Measurements from ENCODE around the gene DENND1A.

DENND1A gene

GRCh38 chr9:123591283-123591682 lies 338.6 kb downstream of the DENND1A start:
- H3K4ac ChIP-seq (ENCODE audit: low read length), result no peak overlapping the region
- no peak for DNase-seq (ENCODE audit: low spot score)
- no peak overlapping the region for H4K91ac ChIP-seq (ENCODE audit: low read depth, low read length, poor library complexity)
- peaks cover 4 to 5% of the 10 kb centered on the region in 2 donors for H3K4me1 ChIP-seq (ENCODE audit: control insufficient read depth in 2 of 2, insufficient read depth in 1 of 2, low read depth in 1 of 2, low read length in 2 of 2)
- no peak overlapping the region for H2BK12ac ChIP-seq (ENCODE audit: low read length)
- H2BK120ac ChIP-seq (ENCODE audit: low read depth, low read length), result no peak overlapping the region
- H2BK15ac ChIP-seq (ENCODE audit: low read length), result no peak overlapping the region
- no peaks in the 10 kb centered on the region for H3K79me1 ChIP-seq (ENCODE audit: low read depth, low read length)
- no peak overlapping the region for H2AK5ac ChIP-seq (ENCODE audit: low read depth, low read length)
- no peak overlapping the region for H3K9ac ChIP-seq (ENCODE audit: low read depth, low read length, poor library complexity)
- no peak overlapping the region for H3K18ac ChIP-seq (ENCODE audit: low read length)
- peaks cover 5% of the 10 kb centered on the region in 2 donors for H3K9me3 ChIP-seq (replicated peaks in 1 of 2; ENCODE audit: control insufficient read depth in 2 of 2, insufficient read depth in 1 of 2, low read depth in 1 of 2, low read length in 2 of 2)
- no peak overlapping the region for H3K4me2 ChIP-seq (ENCODE audit: insufficient read depth, low read length, poor library complexity, severe bottlenecking)
- H3K36me3 ChIP-seq (replicated peaks in 1 of 2; ENCODE audit: control insufficient read depth in 2 of 2, insufficient read depth in 2 of 2, low read length in 2 of 2), result no peaks in the 10 kb centered on the region
- H3K4me3 ChIP-seq (ENCODE audit: low read length in 2 of 2), result no peak overlapping the region
- no peak overlapping the region for H3K23ac ChIP-seq (ENCODE audit: low read depth, low read length, poor library complexity)
- no peak overlapping the region for H3K27ac ChIP-seq (replicated peaks; ENCODE audit: low read length)
- WGBS, 2 donors (ENCODE audit: extremely low coverage in 2 of 2, insufficient read length in 2 of 2, insufficient replicate concordance in 1 of 2), result no CpG with 5 or more reads among the region's 4 CpGs
- H4K8ac ChIP-seq (ENCODE audit: low read depth, low read length), result no peak overlapping the region
- no peak overlapping the region for H2AFZ ChIP-seq (ENCODE audit: low read length)
- peak overlapping the region; percentile 76 for H3K14ac ChIP-seq (ENCODE audit: low read length)
- no peaks in the 10 kb centered on the region for H3K27me3 ChIP-seq (ENCODE audit: control insufficient read depth in 3 of 3, insufficient read depth in 3 of 3, low read depth in 1 of 3, low read length in 3 of 3)
- H2BK5ac ChIP-seq (ENCODE audit: low read length), result no peak overlapping the region

- no peak overlapping the region for H3K23ac ChIP-seq (ENCODE audit: low read depth, low read length, poor library complexity)
- no peak overlapping the region for H2BK15ac ChIP-seq (ENCODE audit: low read length)
- no peak overlapping the region for H3K9ac ChIP-seq (ENCODE audit: low read depth, low read length, poor library complexity)
- no peak overlapping the region for H2BK120ac ChIP-seq (ENCODE audit: low read depth, low read length)
- H3K4me1 ChIP-seq (ENCODE audit: control insufficient read depth in 2 of 2, insufficient read depth in 1 of 2, low read depth in 1 of 2, low read length in 2 of 2), result peaks cover 4% of the 10 kb centered on the region in 2 donors
- no peak overlapping the region for H2BK5ac ChIP-seq (ENCODE audit: low read length)
- H3K79me1 ChIP-seq (ENCODE audit: low read depth, low read length), result no peaks in the 10 kb centered on the region
- no CpG with 5 or more reads among the region's 3 CpGs for WGBS, 2 donors (ENCODE audit: extremely low coverage in 2 of 2, insufficient read length in 2 of 2, insufficient replicate concordance in 1 of 2)
- H3K27me3 ChIP-seq (ENCODE audit: control insufficient read depth in 3 of 3, insufficient read depth in 3 of 3, low read depth in 1 of 3, low read length in 3 of 3), result no peaks in the 10 kb centered on the region
- no peak overlapping the region for H3K14ac ChIP-seq (ENCODE audit: low read length)
- peaks cover 5% of the 10 kb centered on the region in 2 donors for H3K9me3 ChIP-seq (replicated peaks in 1 of 2; ENCODE audit: control insufficient read depth in 2 of 2, insufficient read depth in 1 of 2, low read depth in 1 of 2, low read length in 2 of 2)
- H3K27ac ChIP-seq (replicated peaks; ENCODE audit: low read length), result no peak overlapping the region
- no peak overlapping the region for H3K4ac ChIP-seq (ENCODE audit: low read length)
- no peaks in the 10 kb centered on the region for H3K36me3 ChIP-seq (replicated peaks in 1 of 2; ENCODE audit: control insufficient read depth in 2 of 2, insufficient read depth in 2 of 2, low read length in 2 of 2)
- no peak for DNase-seq (ENCODE audit: low spot score)
- H4K8ac ChIP-seq (ENCODE audit: low read depth, low read length), result no peak overlapping the region
- no peak overlapping the region for H2BK12ac ChIP-seq (ENCODE audit: low read length)
- no peak overlapping the region for H2AFZ ChIP-seq (ENCODE audit: low read length)
- no peak overlapping the region for H3K4me3 ChIP-seq (ENCODE audit: low read length in 2 of 2)
- H2AK5ac ChIP-seq (ENCODE audit: low read depth, low read length), result no peak overlapping the region
- no peak overlapping the region for H4K91ac ChIP-seq (ENCODE audit: low read depth, low read length, poor library complexity)
- no peak overlapping the region for H3K18ac ChIP-seq (ENCODE audit: low read length)
- no peak overlapping the region for H3K4me2 ChIP-seq (ENCODE audit: insufficient read depth, low read length, poor library complexity, severe bottlenecking)
These were observed 339.4 kb downstream of the DENND1A start for GRCh38 chr9:123590499-123590898.

GRCh38 chr9:123589361-123590239 lies 340.3 kb downstream of the DENND1A start:
- Histone ChIP-seq H4K8ac (ENCODE audit: low read depth, low read length) (no peak overlapping the region), H3K36me3 (replicated peaks in 1 of 2; ENCODE audit: control insufficient read depth in 2 of 2, insufficient read depth in 2 of 2, low read length in 2 of 2) (no peaks in the 10 kb centered on the region), H3K4me3 (ENCODE audit: low read length in 2 of 2) (no peak overlapping the region), H3K4ac (ENCODE audit: low read length) (no peak overlapping the region), H2BK12ac (ENCODE audit: low read length) (no peak overlapping the region), H3K23ac (ENCODE audit: low read depth, low read length, poor library complexity) (no peak overlapping the region), H4K91ac (ENCODE audit: low read depth, low read length, poor library complexity) (no peak overlapping the region), H2AK5ac (ENCODE audit: low read depth, low read length) (no peak overlapping the region), H3K18ac (ENCODE audit: low read length) (no peak overlapping the region), H3K9ac (ENCODE audit: low read depth, low read length, poor library complexity) (no peak overlapping the region), H3K14ac (ENCODE audit: low read length) (no peak overlapping the region), H3K4me2 (ENCODE audit: insufficient read depth, low read length, poor library complexity, severe bottlenecking) (no peak overlapping the region), H2BK120ac (ENCODE audit: low read depth, low read length) (no peak overlapping the region), H2BK15ac (ENCODE audit: low read length) (no peak overlapping the region), H2BK5ac (ENCODE audit: low read length) (no peak overlapping the region), H3K4me1 (ENCODE audit: control insufficient read depth in 2 of 2, insufficient read depth in 1 of 2, low read depth in 1 of 2, low read length in 2 of 2) (peaks cover 0 to 2% of the 10 kb centered on the region in 2 donors), H3K27me3 (ENCODE audit: control insufficient read depth in 3 of 3, insufficient read depth in 3 of 3, low read depth in 1 of 3, low read length in 3 of 3) (no peaks in the 10 kb centered on the region), H2AFZ (ENCODE audit: low read length) (no peak overlapping the region), H3K9me3 (replicated peaks in 1 of 2; ENCODE audit: control insufficient read depth in 2 of 2, insufficient read depth in 1 of 2, low read depth in 1 of 2, low read length in 2 of 2) (peaks cover 5% of the 10 kb centered on the region in 2 donors), H3K79me1 (ENCODE audit: low read depth, low read length) (no peaks in the 10 kb centered on the region), H3K27ac (replicated peaks; ENCODE audit: low read length) (no peak overlapping the region)
- no peak for DNase-seq (ENCODE audit: low spot score)
- WGBS, 2 donors (ENCODE audit: extremely low coverage in 2 of 2, insufficient read length in 2 of 2, insufficient replicate concordance in 1 of 2), result no CpG with 5 or more reads among the region's 8 CpGs

GRCh38 chr9:123586275-123586674 lies 343.7 kb downstream of the DENND1A start:
- Histone ChIP-seq H3K4ac (ENCODE audit: low read length) (no peak overlapping the region), H3K36me3 (replicated peaks in 1 of 2; ENCODE audit: control insufficient read depth in 2 of 2, insufficient read depth in 2 of 2, low read length in 2 of 2) (peaks cover 0 to 4% of the 10 kb centered on the region in 2 donors), H3K9me3 (replicated peaks in 1 of 2; ENCODE audit: control insufficient read depth in 2 of 2, insufficient read depth in 1 of 2, low read depth in 1 of 2, low read length in 2 of 2) (peaks cover 3 to 5% of the 10 kb centered on the region in 2 donors), H2BK120ac (ENCODE audit: low read depth, low read length) (no peak overlapping the region), H3K27me3 (ENCODE audit: control insufficient read depth in 3 of 3, insufficient read depth in 3 of 3, low read depth in 1 of 3, low read length in 3 of 3) (no peaks in the 10 kb centered on the region), H3K27ac (replicated peaks; ENCODE audit: low read length) (no peak overlapping the region), H3K4me2 (ENCODE audit: insufficient read depth, low read length, poor library complexity, severe bottlenecking) (no peak overlapping the region), H3K23ac (ENCODE audit: low read depth, low read length, poor library complexity) (no peak overlapping the region), H3K4me1 (ENCODE audit: control insufficient read depth in 2 of 2, insufficient read depth in 1 of 2, low read depth in 1 of 2, low read length in 2 of 2) (no peaks in the 10 kb centered on the region), H2BK12ac (ENCODE audit: low read length) (no peak overlapping the region), H2AK5ac (ENCODE audit: low read depth, low read length) (no peak overlapping the region), H3K4me3 (ENCODE audit: low read length in 2 of 2) (no peak overlapping the region), H2AFZ (ENCODE audit: low read length) (no peak overlapping the region), H3K14ac (ENCODE audit: low read length) (no peak overlapping the region), H3K18ac (ENCODE audit: low read length) (no peak overlapping the region), H3K79me1 (ENCODE audit: low read depth, low read length) (no peaks in the 10 kb centered on the region), H2BK15ac (ENCODE audit: low read length) (no peak overlapping the region), H3K9ac (ENCODE audit: low read depth, low read length, poor library complexity) (no peak overlapping the region), H4K91ac (ENCODE audit: low read depth, low read length, poor library complexity) (no peak overlapping the region), H2BK5ac (ENCODE audit: low read length) (no peak overlapping the region), H4K8ac (ENCODE audit: low read depth, low read length) (no peak overlapping the region)
- DNase-seq (ENCODE audit: low spot score), result no peak
- WGBS, 2 donors (ENCODE audit: extremely low coverage in 2 of 2, insufficient read length in 2 of 2, insufficient replicate concordance in 1 of 2), result no CpG with 5 or more reads among the region's 5 CpGs

Data from neuronal stem cell (in vitro differentiated cells).